ENCODE data around the gene ATP6V0A1.

GRCh38 chr17:42424991-42425610, 33.6 kb upstream of the ATP6V0A1 start:
- TF ChIP-seq, protein P1, sequence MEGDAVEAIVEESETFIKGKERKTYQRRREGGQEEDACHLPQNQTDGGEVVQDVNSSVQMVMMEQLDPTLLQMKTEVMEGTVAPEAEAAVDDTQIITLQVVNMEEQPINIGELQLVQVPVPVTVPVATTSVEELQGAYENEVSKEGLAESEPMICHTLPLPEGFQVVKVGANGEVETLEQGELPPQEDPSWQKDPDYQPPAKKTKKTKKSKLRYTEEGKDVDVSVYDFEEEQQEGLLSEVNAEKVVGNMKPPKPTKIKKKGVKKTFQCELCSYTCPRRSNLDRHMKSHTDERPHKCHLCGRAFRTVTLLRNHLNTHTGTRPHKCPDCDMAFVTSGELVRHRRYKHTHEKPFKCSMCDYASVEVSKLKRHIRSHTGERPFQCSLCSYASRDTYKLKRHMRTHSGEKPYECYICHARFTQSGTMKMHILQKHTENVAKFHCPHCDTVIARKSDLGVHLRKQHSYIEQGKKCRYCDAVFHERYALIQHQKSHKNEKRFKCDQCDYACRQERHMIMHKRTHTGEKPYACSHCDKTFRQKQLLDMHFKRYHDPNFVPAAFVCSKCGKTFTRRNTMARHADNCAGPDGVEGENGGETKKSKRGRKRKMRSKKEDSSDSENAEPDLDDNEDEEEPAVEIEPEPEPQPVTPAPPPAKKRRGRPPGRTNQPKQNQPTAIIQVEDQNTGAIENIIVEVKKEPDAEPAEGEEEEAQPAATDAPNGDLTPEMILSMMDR (IDR thresholded peaks at IDR 0.05), result no peak
- no peak for TF ChIP-seq POLR2AphosphoS5 (IDR thresholded peaks at IDR 0.05)
